ENCODE measurements around the gene TRIM54. TPM values are rescaled to one million over a fixed set of nuclear protein-coding genes. Genes with fewer than 3 reads are reported as not detected.

TRIM54 gene
- total RNA-seq, 1 donor from 2014 or later: not detected

DNA sequence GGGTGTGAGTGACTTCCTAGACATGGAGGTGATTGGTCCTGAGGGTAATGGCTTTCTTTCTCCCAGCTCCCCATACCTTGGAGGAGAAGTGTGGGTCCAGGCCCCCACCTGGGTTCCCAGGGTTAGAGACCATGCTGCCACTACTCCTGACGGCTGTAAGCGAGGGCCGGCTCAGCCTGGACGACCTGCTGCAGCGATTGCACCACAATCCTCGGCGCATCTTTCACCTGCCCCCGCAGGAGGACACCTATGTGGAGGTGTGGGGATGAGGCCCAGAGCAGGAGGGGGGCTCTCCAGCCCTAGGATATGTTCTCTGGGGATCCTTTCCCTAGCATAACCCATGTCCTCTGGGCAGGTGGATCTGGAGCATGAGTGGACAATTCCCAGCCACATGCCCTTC is 43.3 kb upstream of the TRIM54 start:
- DNase-seq (ENCODE audit: low read depth): no peak
- Histone ChIP-seq H3K4me3 (ENCODE audit: low read depth, low read length) (no peak overlapping the region), H3K36me3 (ENCODE audit: control insufficient read depth, insufficient read depth, low read length) (peaks cover 65% of the 10 kb centered on the region), H3K27me3 (ENCODE audit: control insufficient read depth, insufficient read depth, low read length) (no peaks in the 10 kb centered on the region)
- FAIRE-seq: no peak
- TF ChIP-seq, protein P1, sequence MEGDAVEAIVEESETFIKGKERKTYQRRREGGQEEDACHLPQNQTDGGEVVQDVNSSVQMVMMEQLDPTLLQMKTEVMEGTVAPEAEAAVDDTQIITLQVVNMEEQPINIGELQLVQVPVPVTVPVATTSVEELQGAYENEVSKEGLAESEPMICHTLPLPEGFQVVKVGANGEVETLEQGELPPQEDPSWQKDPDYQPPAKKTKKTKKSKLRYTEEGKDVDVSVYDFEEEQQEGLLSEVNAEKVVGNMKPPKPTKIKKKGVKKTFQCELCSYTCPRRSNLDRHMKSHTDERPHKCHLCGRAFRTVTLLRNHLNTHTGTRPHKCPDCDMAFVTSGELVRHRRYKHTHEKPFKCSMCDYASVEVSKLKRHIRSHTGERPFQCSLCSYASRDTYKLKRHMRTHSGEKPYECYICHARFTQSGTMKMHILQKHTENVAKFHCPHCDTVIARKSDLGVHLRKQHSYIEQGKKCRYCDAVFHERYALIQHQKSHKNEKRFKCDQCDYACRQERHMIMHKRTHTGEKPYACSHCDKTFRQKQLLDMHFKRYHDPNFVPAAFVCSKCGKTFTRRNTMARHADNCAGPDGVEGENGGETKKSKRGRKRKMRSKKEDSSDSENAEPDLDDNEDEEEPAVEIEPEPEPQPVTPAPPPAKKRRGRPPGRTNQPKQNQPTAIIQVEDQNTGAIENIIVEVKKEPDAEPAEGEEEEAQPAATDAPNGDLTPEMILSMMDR (IDR thresholded peaks at IDR 0.05; ENCODE audit: insufficient read depth, low read length, severe bottlenecking): no peak

DNA sequence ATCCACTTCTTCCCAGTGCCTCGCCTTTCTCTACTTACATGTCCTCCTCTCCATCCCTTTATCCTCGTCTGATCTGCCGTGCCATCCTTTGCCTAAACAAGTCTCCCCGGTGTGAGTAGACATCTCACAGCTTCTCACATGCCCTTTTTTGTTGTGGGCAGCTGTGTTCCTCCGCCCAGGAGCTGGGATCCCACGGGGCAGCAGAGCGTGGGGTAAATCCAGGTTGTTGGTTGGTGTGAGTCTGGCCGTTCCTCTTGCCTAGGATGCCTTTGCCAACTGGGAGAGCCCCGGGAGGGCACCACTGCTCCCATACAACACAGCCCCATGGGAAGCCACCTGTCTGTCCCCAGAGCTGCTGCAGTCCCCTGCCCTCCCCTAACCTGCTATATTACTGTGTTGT is 41.8 kb upstream of the TRIM54 start:
- H3K36me3 ChIP-seq (ENCODE audit: control insufficient read depth, insufficient read depth, low read length): peaks cover 58% of the 10 kb centered on the region
- TF ChIP-seq, protein P1 (IDR thresholded peaks at IDR 0.05; ENCODE audit: insufficient read depth, low read length, severe bottlenecking): no peak
- no peak for FAIRE-seq
- no peaks in the 10 kb centered on the region for H3K27me3 ChIP-seq (ENCODE audit: control insufficient read depth, insufficient read depth, low read length)
- H3K4me3 ChIP-seq (ENCODE audit: low read depth, low read length): no peak overlapping the region
- DNase-seq (ENCODE audit: low read depth): no peak

DNA sequence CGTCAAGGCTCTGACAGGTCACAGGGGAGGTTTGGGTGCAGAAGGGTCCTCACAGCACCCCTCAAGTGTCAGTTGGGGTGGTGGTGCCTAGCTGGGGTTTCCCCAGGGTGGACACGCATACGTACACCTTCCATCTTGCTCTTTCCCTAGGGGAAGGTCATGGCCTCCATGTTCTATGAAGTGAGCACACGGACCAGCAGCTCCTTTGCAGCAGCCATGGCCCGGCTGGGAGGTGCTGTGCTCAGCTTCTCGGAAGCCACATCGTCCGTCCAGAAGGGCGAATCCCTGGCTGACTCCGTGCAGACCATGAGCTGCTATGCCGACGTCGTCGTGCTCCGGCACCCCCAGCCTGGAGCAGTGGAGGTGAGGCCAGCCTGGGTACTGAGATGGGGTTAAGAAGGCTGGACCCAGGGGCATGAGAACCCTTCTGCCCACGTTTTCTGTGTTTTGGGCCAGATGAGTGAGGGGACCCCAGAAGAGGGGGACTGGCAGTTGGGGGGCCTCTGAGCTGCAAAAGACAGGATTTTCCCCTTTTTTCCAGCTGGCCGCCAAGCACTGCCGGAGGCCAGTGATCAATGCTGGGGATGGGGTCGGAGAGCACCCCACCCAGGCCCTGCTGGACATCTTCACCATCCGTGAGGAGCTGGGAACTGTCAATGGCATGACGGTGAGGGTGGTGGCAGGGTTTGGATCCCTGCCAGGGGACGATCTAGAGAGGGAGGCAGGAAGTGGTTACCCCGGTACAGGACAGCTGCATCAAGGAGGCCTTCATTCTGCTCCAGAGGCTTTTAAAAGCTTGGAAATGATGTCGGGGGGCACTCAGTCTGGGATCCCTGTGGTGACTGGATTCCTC is 40.2 kb upstream of the TRIM54 start:
- Histone ChIP-seq H3K36me3 (ENCODE audit: control insufficient read depth, insufficient read depth, low read length) (peaks cover 48% of the 10 kb centered on the region), H3K4me3 (ENCODE audit: low read depth, low read length) (no peak overlapping the region), H3K27me3 (ENCODE audit: control insufficient read depth, insufficient read depth, low read length) (no peaks in the 10 kb centered on the region)
- TF ChIP-seq, protein P1 (IDR thresholded peaks at IDR 0.05; ENCODE audit: insufficient read depth, low read length, severe bottlenecking): no peak
- DNase-seq (ENCODE audit: low read depth) (no peak), FAIRE-seq (peak; percentile 18)

DNA sequence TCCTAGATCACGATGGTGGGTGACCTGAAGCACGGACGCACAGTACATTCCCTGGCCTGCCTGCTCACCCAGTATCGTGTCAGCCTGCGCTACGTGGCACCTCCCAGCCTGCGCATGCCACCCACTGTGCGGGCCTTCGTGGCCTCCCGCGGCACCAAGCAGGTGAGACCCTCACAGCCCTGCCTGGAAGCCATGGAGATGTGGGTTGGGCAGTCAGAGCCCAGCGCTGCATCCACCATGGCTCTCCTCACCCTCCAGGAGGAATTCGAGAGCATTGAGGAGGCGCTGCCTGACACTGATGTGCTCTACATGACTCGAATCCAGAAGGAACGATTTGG is 39.6 kb upstream of the TRIM54 start:
- TF ChIP-seq, protein P1 (IDR thresholded peaks at IDR 0.05; ENCODE audit: insufficient read depth, low read length, severe bottlenecking): no peak
- no peak for FAIRE-seq
- Histone ChIP-seq H3K36me3 (ENCODE audit: control insufficient read depth, insufficient read depth, low read length) (peaks cover 44% of the 10 kb centered on the region), H3K27me3 (ENCODE audit: control insufficient read depth, insufficient read depth, low read length) (no peaks in the 10 kb centered on the region), H3K4me3 (ENCODE audit: low read depth, low read length) (no peak overlapping the region)
- no peak for DNase-seq (ENCODE audit: low read depth)

DNA sequence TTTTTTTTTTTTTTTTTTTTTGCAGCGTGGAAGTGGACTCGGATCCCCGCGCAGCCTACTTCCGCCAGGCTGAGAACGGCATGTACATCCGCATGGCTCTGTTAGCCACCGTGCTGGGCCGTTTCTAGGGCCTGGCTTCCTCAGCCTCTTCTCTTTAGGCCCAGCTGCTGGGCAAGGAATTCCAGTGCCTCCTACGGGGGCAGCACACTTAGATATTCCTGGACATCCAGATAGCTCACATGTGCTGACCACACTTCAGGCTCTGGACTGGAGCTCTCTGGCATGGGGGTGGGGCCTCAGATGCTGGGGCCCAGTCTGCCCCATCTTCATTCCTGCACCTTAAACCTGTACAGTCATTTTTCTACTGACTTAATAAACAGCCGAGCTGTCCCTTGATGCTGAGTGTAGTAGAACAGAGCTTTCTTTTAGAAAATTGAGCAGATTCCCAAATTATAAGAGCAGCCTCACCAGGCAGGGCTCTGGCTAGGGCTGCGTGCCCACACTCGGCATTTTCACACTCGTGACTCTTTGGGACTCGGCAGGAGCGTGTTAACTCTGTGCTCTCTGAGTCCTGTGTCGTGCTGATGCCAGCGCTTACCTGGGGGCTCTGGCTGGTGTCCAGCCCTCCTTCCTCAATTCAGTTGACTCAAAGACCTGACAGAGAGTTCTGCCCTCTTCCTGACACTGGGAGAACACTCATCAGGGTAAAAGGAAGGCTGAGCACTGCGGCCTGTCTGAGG is 38.7 kb upstream of the TRIM54 start:
- no peak overlapping the region for H3K4me3 ChIP-seq (ENCODE audit: low read depth, low read length)
- H3K27me3 ChIP-seq (ENCODE audit: control insufficient read depth, insufficient read depth, low read length): no peaks in the 10 kb centered on the region
- FAIRE-seq (no peak), DNase-seq (ENCODE audit: low read depth) (no peak)
- TF ChIP-seq, protein P1 (IDR thresholded peaks at IDR 0.05; ENCODE audit: insufficient read depth, low read length, severe bottlenecking): no peak
- peaks cover 37% of the 10 kb centered on the region for H3K36me3 ChIP-seq (ENCODE audit: control insufficient read depth, insufficient read depth, low read length)

Measured in bronchial epithelial cell (primary cell).